GM12878 (cell line): ENCODE results near the gene ITGB8.

ENCODE experiments used
- CEBPB ChIP-seq, 2 experiments: fragments of 150-350 bp in 1 of 2; IDR thresholded peaks; 2 replicates each; pipeline ENCODE4 v1.6.1; 2012 to 2014; ENCODE audit warnings: low read depth in 2 of 2, low read length in 2 of 2, borderline replicate concordance in 1 of 2, inconsistent platforms in 1 of 2
- CHD1 ChIP-seq: IDR thresholded peaks from 2 replicates; pipeline ENCODE4 v1.6.1; 2012; ENCODE audit warnings: low read depth, low read length, improper control_type of control experiment
- MXI1 ChIP-seq: fragments of 150-350 bp; IDR thresholded peaks from 2 replicates; pipeline ENCODE4 v1.6.1; 2011; ENCODE audit warnings: low read depth, mild to moderate bottlenecking, inconsistent platforms, low read length, improper control_type of control experiment
- RELA ChIP-seq: fragments of 450-650 bp; IDR thresholded peaks from 2 replicates; pipeline ENCODE4 v1.8.0; 2014; ENCODE audit warnings: borderline replicate concordance; ENCODE audit not compliant: partially characterized antibody
- TCF7 ChIP-seq: IDR thresholded peaks from 2 replicates; pipeline ENCODE4 v1.6.1; 2014; ENCODE audit warnings: antibody characterized with exemption, borderline replicate concordance
- ZNF24 ChIP-seq: fragments of 450-650 bp; IDR thresholded peaks from 2 replicates; pipeline ENCODE4 v1.6.1; 2017; ENCODE audit warnings: antibody characterized with exemption, mild to moderate bottlenecking
- TF ChIP-seq, protein P1 (sequence below), 3 experiments: IDR thresholded peaks in 2 of 3; conservative IDR thresholded peaks in 1 of 3; 2 replicates each; pipeline ENCODE4 v1.5.1; 2011; ENCODE audit warnings: low read depth in 3 of 3, low read length in 3 of 3, mild to moderate bottlenecking in 3 of 3, control low read depth in 2 of 3, moderate library complexity in 2 of 3, inconsistent platforms in 1 of 3, mixed read lengths in 1 of 3; ENCODE audit not compliant: control insufficient read depth in 2 of 3, insufficient read depth in 1 of 3; ENCODE audit errors: extremely low read depth in 1 of 3

DNA sequence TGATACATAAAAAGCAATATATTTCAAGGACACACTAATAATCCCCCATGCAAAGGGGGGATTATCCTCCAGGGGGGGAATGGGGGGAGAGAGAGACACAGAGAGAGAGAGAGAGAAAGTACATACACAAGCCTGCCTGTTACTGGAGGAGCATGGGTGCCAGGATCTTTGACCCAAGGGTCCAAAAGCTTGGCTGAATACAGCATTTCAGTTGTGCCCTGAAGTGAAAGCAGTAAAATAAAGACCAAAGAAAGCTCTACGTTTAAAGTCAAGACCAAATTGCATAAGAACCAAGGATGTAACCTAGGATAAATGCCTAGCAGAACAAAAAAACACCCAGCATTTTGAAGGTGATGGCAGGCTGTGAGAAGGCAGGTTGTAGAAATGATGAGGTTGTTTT, 27.8 kb upstream of the ITGB8 start:
- no peak for TF ChIP-seq CEBPB (IDR thresholded peaks at IDR 0.05; ENCODE audit: borderline replicate concordance in 1 of 2, low read depth in 2 of 2, low read length in 2 of 2)
- TF ChIP-seq, protein P1, sequence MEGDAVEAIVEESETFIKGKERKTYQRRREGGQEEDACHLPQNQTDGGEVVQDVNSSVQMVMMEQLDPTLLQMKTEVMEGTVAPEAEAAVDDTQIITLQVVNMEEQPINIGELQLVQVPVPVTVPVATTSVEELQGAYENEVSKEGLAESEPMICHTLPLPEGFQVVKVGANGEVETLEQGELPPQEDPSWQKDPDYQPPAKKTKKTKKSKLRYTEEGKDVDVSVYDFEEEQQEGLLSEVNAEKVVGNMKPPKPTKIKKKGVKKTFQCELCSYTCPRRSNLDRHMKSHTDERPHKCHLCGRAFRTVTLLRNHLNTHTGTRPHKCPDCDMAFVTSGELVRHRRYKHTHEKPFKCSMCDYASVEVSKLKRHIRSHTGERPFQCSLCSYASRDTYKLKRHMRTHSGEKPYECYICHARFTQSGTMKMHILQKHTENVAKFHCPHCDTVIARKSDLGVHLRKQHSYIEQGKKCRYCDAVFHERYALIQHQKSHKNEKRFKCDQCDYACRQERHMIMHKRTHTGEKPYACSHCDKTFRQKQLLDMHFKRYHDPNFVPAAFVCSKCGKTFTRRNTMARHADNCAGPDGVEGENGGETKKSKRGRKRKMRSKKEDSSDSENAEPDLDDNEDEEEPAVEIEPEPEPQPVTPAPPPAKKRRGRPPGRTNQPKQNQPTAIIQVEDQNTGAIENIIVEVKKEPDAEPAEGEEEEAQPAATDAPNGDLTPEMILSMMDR (IDR thresholded peaks at IDR 0.05 in 2 of 3, conservative IDR thresholded peaks at IDR 0.05 in 1 of 3; ENCODE audit: control insufficient read depth in 2 of 3, extremely low read depth in 1 of 3, insufficient read depth in 1 of 3, low read depth in 3 of 3, low read length in 3 of 3): no peak
- TF ChIP-seq TCF7: no peak
- TF ChIP-seq CHD1: no peak
- no peak for TF ChIP-seq ZNF24
- no peak for TF ChIP-seq MXI1
- TF ChIP-seq RELA: no peak
